GM12892 (cell line): Measurements from ENCODE around the gene KRTDAP.

Experiments used
- DNase-seq: peaks from one replicate; pipeline ENCODE4 v3.0.0; 2011; ENCODE audit not compliant: insufficient read length
- FAIRE-seq: peaks from 2 replicates; lab custom pipeline; 2011; peaks lifted over from hg19 to GRCh38; lab: Jason Lieb, UNC
- POLR2A ChIP-seq: IDR thresholded peaks from 2 replicates; pipeline ENCODE4 v1.6.1; 2011; ENCODE audit warnings: low read depth, low read length, control low read depth
- POLR2AphosphoS5 ChIP-seq: IDR thresholded peaks from 2 replicates; pipeline ENCODE4 v1.6.1; 2011; ENCODE audit warnings: low read depth, low read length, control low read depth
- TAF1 ChIP-seq: IDR thresholded peaks from 2 replicates; pipeline ENCODE4 v1.6.1; 2011; ENCODE audit warnings: low read depth, mild to moderate bottlenecking, control low read depth, low read length, borderline replicate concordance

The KRTDAP gene

GRCh38 chr19:35522745-35523327 lies 32.6 kb upstream of the KRTDAP start:
- no peak for TF ChIP-seq POLR2A
- TF ChIP-seq TAF1 = no peak
- no peak for TF ChIP-seq POLR2AphosphoS5
- FAIRE-seq (no peak), DNase-seq (no peak)

- DNase-seq (no peak), FAIRE-seq (no peak)
- TF ChIP-seq POLR2AphosphoS5 = no peak
- no peak for TF ChIP-seq POLR2A
- no peak for TF ChIP-seq TAF1
These were observed 31.0 kb upstream of the KRTDAP start for GRCh38 chr19:35521124-35521743.

- no peak for FAIRE-seq
- DNase-seq = no peak
These were observed 29.0 kb upstream of the KRTDAP start for GRCh38 chr19:35519291-35519690.

GRCh38 chr19:35518313-35518712 lies 28.0 kb upstream of the KRTDAP start:
- no peak for TF ChIP-seq POLR2AphosphoS5
- TF ChIP-seq TAF1 = no peak
- no peak for TF ChIP-seq POLR2A
- no peak for FAIRE-seq
- DNase-seq = no peak

More at GRCh38 chr19:35519291-35519690, 29.0 kb upstream of the KRTDAP start:
- TF ChIP-seq POLR2A = no peak
- TF ChIP-seq POLR2AphosphoS5 = no peak
- TF ChIP-seq TAF1 = no peak

GRCh38 chr19:35517342-35517741 lies 27.1 kb upstream of the KRTDAP start:
- no peak for TF ChIP-seq POLR2A
- TF ChIP-seq TAF1 = no peak
- no peak for TF ChIP-seq POLR2AphosphoS5

GRCh38 chr19:35516310-35516709 lies 26.0 kb upstream of the KRTDAP start:
- FAIRE-seq (no peak), DNase-seq (no peak)
- TF ChIP-seq POLR2AphosphoS5 (no peak), TAF1 (no peak)

More at GRCh38 chr19:35517342-35517741, 27.1 kb upstream of the KRTDAP start:
- DNase-seq (no peak), FAIRE-seq (no peak)

GRCh38 chr19:35514282-35514809 lies 24.1 kb upstream of the KRTDAP start:
- TF ChIP-seq POLR2A (no peak), POLR2AphosphoS5 (no peak), TAF1 (no peak)
- FAIRE-seq (no peak), DNase-seq (no peak)

GRCh38 chr19:35513628-35514281 lies 23.5 kb upstream of the KRTDAP start, which contains the start of gene DMKN:
Gene DMKN (minus strand): TSS chr19:35513649. CDS start chr19:35513475, 174 bp downstream.
- DNase-seq (no peak), FAIRE-seq (no peak)
- no peak for TF ChIP-seq POLR2AphosphoS5
- TF ChIP-seq POLR2A = no peak
- no peak for TF ChIP-seq TAF1

- FAIRE-seq = no peak
- DNase-seq = no peak
These were observed 22.8 kb upstream of the KRTDAP start for GRCh38 chr19:35512831-35513627.

GRCh38 chr19:35511337-35511736 lies 21.1 kb upstream of the KRTDAP start:
- TF ChIP-seq POLR2AphosphoS5 (no peak), POLR2A (no peak), TAF1 (no peak)
- no peak for DNase-seq
- FAIRE-seq = no peak

More at GRCh38 chr19:35512831-35513627, 22.8 kb upstream of the KRTDAP start:
- no peak for TF ChIP-seq POLR2AphosphoS5
- no peak for TF ChIP-seq TAF1
- no peak for TF ChIP-seq POLR2A

GRCh38 chr19:35510626-35510964 lies 20.3 kb upstream of the KRTDAP start:
- no peak for TF ChIP-seq POLR2AphosphoS5
- TF ChIP-seq TAF1 = no peak
- no peak for TF ChIP-seq POLR2A
- FAIRE-seq (peak; percentile 21), DNase-seq (no peak)
